GM19438 (cell line): ENCODE data around the gene PITPNC1.

ENCODE experiments used
- ATAC-seq: cut with Tn5 transposase; IDR thresholded peaks from one replicate; pipeline ENCODE4 v1.9.1; 2021; ENCODE audit warnings: low read depth; ENCODE audit not compliant: unreplicated experiment

PITPNC1 gene

GRCh38 chr17:67662712-67663111 lies 285.6 kb downstream of the PITPNC1 start:
- ATAC-seq, result no peak

GRCh38 chr17:67663457-67663856 lies 286.4 kb downstream of the PITPNC1 start:
- no peak for ATAC-seq

- no peak for ATAC-seq
Measured at GRCh38 chr17:67666028-67666427, 288.9 kb downstream of the PITPNC1 start.

DNA sequence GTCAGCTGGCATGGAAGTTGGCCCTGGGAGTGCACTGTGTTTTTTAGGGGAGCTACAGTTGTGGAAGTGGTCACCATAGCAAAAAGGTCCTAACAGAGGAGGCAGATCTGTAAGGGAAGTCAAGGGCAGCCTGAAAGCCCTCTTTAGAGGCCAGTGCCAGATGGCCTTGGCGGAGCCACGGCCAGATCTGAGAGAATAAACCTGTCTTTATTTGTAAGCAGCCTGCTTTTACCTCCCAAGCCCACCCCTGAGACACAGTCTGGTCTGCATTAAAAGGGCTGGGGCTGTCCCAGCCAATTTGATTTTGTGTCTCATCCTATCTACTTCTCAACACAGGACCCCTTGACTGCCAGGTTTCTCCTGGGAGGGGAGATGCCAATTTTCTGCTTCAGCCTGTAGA lies 289.6 kb downstream of the PITPNC1 start:
- ATAC-seq, result no peak

- ATAC-seq, result no peak
Measured at GRCh38 chr17:67671493-67671892, 294.4 kb downstream of the PITPNC1 start.

DNA sequence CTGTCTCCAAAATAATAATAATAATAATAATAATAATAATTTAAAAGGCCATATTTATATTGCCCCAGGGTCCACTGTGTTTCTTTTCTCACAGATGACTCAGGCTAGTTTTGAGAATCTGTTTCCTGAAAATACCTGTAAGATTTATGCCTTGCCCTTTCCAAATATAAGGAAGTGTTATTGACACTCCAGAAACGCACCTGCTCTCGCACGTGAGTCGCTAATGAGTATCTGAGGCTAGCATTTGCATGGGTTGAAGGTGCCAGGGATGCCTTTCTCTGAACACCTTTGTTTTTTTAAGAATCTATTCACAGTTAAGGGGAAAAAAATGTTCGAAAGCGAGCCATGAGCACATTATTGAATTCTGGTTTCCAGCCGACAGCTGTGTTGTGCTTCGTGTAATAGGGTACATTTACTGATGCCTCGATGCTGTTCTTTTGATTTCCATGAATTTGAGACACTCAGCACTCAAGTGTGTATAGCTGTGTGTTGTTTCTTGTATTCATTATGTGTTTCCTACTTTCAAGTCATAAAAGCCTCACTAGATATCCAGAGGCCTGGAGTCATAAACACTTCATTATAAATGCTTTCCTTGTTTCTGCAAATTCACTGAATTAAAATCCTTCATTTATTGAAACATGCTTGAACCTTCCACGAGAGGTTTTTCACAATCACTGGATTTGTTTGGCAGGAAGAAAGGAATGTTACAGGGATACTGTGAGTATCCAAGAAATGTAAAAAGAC lies 295.7 kb downstream of the PITPNC1 start:
- no peak for ATAC-seq

DNA sequence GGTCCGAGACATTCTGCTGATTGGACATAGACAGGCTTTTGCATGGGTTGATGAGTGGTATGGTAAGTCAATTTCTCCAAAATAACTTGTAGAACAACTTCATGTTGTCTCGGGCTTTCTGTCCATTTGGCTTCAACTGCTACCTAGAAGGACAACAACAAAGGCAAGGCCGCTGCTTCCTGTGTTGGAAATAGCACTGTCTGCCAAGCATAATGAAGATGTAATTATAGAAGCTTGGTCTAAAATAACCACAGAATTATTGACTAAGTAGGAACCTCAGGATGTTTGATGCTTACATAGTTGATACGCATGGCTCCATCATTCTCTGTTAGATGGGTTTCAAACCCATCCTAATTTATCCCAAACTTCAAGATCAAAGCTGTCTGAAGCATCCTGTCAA lies 298.4 kb downstream of the PITPNC1 start:
- no peak for ATAC-seq

GRCh38 chr17:67676305-67676704 lies 299.2 kb downstream of the PITPNC1 start:
- no peak for ATAC-seq

DNA sequence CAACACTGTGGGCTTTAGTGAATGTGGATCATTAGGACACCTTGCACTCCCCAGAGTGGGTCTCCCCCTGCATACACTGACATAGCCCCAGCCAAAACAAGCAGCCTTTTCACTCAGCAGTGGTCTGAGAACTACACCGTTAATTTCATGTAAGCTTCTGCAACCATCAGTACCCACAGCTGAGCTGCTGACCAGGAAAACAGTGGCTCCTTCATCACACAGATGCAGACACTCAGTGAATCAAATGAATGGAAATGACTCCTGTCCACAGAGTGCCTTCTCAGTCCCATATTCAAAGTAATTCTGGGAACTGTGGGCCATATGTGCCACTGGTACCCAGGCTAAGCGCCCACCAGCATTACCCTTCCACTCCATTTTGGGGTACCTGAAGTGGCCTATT lies 301.3 kb downstream of the PITPNC1 start:
- no peak for ATAC-seq

DNA sequence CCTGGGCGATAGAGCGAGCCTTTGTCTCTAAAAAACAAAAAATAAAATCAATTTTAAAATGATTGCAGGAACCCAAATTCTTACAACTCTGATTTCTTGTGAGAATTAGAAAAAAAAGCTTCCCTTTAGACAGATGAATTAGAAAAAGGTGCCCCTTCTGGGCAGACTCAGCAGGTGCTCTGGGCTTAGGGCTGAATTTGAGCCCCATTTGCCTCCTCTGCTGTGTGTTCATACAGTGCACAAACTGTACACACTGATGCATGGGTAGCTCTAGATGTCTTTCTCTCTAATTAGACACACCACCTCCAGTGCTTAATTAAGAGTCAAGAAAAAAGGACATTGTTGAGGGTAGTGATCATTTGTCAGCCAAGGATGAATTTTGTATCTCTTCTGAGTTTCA lies 302.1 kb downstream of the PITPNC1 start:
- no peak for ATAC-seq

- no peak for ATAC-seq
Measured at GRCh38 chr17:67679721-67680120, 302.6 kb downstream of the PITPNC1 start.

DNA sequence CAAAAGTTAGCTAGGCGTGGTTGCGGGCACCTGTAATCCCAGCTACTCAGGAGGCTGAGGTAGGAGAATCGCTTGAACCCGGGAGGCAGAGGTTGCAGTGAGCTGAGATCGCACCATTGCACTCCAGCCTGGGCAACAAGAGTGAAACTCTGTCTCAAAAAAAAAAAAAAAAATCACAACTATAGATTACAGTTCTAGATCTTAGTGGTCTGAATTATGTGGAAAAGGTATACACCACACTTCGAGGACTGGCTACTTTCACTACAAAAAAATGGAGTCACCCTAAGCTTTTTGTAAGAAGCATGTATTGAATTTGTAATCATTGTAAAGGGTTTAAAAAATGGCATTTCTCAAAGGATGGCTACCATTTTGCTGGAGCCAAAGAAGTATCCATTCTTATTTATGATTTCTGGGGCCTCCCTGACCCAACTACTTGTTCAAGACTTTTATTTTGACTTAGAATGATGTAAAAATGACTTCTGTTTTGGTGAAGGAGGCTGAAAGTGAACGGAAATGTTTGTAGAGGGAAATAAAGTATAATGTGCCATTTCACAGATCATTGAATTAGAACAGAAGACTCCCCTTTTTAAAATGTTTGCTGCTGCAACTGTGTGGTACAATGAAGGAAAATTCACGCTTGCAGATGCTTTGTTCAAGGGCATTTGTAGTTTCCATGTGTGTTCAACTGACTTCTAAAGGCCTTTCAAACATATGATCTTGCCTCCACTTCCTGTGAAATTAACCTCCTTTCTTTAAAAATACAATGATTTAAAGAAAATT lies 303.6 kb downstream of the PITPNC1 start:
- no peak for ATAC-seq

GRCh38 chr17:67682196-67682595 lies 305.1 kb downstream of the PITPNC1 start:
- no peak for ATAC-seq

DNA sequence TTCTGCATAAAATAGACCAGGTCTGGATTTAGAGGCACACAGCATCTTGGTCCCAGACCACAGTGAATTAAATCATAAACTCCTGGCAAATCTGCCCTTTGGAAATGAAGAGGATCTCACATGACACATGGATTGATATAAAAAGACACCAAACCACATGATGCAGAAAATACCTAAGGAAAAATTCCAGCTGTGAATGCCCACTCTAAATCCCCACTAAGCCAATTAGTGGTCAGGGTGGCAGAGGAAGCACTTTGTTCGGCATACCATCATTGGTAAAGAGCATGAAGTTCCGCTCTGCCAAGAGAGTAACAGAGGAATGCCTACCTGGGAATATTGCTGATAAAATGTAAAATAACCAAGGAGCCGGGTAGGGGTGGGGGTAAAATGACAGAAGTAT lies 308.3 kb downstream of the PITPNC1 start:
- ATAC-seq, result no peak

GRCh38 chr17:67686241-67686640 lies 309.2 kb downstream of the PITPNC1 start:
- ATAC-seq, result no peak

DNA sequence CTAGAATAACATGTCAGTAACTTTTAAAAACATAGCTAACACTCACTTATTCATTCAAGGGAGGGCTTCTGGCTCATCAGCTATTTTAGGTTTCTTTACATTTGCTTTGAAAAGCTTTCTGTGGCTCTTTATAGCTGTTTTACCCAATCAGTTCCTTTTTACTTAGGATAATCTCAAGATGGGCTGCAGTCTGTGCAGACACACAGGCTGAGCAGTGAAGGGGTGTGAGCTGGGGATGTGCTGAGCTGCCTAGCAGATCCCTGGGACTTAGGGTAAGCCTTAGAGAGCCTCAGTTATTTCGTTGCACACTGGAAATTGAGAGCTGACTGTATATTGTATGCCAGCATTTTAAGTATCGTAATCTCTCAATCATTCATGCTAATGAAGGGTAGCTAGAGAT lies 310.4 kb downstream of the PITPNC1 start:
- ATAC-seq, result no peak

DNA sequence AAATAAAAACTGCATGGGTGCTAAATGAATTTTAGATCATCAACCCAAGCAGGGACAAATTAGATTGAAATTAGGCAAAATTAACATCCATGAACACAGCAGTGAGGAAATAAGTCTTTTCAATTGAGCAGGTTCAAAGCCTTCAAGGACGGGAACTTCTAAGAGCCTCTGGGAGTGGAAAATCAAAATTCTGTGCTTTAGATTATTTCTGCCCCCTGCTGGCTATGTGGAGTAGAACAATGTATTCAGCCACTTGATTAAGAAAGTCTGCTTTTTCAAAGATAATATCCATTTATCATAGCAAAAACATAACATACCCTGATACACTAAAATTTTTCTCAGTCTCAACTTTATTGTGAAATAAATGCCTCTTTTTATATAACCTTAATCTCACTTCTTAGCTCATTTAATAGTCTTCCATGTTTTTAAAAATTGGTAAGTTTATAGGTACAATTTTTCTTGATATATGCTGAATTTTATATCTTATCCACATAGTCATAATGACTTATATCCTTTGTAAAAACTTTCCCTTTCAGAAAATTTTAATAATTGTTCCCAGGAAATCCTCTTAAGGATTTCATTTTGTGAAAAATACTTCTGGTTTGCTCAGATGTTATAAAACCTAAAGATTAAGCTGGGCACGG lies 312.6 kb downstream of the PITPNC1 start:
- ATAC-seq, result no peak

GRCh38 chr17:67693811-67694210 lies 316.7 kb downstream of the PITPNC1 start:
- ATAC-seq, result no peak

DNA sequence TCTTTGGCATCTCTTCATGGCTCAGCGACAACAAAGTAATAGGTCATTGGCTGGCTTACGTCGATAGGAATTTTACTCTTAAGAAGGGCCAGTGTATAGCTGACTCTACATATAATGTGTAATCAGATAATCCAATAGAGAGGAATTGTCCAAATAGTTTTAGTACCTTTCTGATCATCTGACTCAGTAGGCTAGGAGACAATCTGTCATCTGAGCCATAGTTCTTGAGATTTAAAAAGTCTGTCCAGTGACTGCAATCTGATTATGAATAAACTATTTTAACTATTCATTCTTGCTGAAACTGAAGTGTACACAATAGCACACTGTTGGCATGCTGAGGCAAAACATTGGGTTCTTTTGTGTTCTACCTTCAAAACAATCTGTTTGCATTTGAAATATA lies 319.3 kb downstream of the PITPNC1 start:
- ATAC-seq, result no peak

- no peak for ATAC-seq
Measured at GRCh38 chr17:67696853-67697498, 319.9 kb downstream of the PITPNC1 start.
